ENCODE measurements around the gene MYL7.
"Not testable (repeated sequence)": the region's sequence is repeated elsewhere in the genome, so short reads cannot be mapped to it uniquely, and the experiment has no call there.

MYL7 gene

DNA sequence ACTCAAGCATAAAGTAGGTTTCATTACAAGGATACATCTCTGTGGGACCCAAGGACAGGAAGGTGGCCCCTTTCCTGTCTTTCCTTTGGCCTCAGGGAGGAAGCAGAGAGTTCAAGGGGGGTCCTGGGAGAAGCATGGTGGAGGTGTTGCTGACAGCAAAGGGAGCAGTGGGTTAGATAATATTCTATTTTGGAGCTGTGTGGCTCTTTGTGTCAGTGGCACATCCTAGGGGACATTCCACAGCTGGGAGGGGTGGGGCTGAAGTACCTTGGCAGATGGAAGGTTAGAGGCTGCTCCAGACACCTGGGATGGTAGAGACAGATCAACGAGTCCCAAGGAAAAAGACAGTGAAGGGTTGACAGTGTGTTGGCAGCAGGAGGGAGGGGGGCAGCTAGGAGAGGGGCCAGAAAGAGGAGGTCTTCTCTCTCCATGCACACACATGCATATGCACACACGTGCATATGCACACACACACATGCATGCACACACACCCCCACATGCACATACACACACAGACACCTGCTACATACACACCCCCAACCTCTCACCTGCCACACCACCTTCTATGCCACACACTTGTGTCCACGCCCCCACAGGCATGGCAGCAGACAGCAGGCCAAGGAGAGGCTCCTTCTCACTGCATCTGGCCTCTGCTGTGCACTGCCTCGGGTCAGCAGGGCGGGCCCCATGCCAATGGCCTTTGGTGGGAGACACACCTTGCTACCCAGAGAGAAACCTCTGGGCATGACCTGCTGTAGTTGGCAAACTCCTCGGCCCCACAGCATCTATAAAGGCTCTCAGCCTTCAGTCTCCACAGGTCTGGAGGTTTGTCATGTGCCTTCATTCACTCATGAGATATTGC is 12.2 kb downstream of the MYL7 start:
- no peak for DNase-seq

DNA sequence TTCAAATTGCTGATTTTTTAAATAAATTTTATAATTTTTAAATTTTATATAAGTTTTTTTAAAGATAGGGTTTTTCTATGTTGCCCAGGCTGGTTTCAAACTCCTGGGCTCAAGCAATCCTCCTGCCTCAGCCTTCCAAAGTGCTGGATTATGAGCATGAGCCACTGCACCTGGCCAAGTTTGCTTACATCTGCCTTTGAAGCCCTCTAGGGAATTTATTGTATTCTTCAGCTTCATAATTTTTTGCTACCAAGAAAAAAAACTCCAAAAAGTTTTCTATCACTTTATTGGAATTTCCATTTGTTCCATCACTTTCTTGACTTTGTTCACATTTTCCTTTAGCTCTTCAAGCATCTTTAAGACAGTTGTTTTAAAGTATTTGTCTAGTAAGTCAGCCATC is 14.0 kb downstream of the MYL7 start:
- DNase-seq = no peak

- DNase-seq = not testable (repeated sequence)
Observed at GRCh38 chr7:44126574-44126973, 14.6 kb downstream of the MYL7 start.

GRCh38 chr7:44124822-44125202 is 16.3 kb downstream of the MYL7 start:
- DNase-seq = no peak

GRCh38 chr7:44123190-44124003 is 17.7 kb downstream of the MYL7 start, which contains the start of gene POLD2:
Gene POLD2, minus strand, starts transcription at chr7:44123548. Its CDS starts 1,495 bp downstream, at chr7:44122053.
- DNase-seq = peak; percentile 96

GRCh38 chr7:44122529-44122928 is 18.6 kb downstream of the MYL7 start:
- no peak for DNase-seq

- DNase-seq = no peak
Observed at GRCh38 chr7:44121761-44122420, 19.2 kb downstream of the MYL7 start.

DNA sequence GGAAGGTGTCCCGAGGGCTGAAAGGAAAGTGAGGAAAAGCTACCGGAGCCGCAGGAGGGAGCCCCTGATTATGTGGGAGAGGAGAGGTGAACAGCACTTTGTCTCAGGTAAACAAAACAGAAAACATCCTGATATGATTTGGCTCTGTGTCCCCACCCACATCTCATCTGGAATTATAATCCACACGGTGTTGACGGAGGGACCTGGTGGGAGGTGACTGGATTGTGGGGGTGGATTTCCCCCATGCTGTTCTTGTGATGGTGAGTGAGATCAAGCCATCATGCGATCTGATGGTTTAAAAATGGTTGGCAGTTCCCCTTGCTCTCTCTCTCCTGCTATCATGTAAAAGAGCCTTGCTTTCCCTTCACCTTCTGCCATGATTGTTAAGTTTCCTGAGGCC is 20.7 kb downstream of the MYL7 start:
- DNase-seq = no peak

GRCh38 chr7:44119829-44120380 is 21.2 kb downstream of the MYL7 start:
- no peak for DNase-seq

- no peak for DNase-seq
Observed at GRCh38 chr7:44117801-44118429, 23.2 kb downstream of the MYL7 start.

GRCh38 chr7:44116789-44117666 is 24.1 kb downstream of the MYL7 start:
- no peak for DNase-seq

DNA sequence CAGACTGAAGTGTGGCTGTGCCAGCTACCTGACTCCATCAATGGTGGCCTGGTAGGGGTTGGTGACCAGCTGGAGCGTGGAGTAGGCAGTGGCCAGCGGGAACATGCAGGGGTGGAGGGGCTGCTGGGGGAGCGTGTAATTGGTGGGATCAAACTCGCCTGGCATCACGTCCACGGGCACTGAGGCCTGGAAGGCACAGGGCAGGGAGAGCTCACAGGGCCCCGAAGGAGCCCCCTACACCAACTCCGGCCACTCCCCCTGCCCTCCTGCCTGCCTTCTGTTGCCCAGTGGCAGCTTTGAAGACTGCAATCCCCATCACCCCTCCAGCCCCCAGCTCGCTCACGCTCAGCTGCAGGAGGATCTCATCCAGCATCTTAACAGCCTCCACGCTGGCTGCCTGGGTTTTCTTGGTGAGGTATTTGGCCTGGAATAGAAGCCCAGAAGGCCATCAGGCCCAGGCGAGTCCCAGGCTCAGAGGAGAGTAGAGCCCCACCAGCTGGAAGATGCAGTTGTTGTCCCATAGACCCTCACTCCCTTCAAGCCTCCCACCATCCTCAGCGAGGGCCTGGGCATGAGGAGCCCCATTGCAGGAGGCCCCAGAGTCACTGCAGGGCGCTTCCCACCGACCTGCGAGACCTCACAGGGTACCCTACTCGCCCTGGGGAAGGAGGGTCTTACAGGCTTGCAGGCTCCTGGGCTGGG is 24.9 kb downstream of the MYL7 start:
- no peak for DNase-seq

DNA sequence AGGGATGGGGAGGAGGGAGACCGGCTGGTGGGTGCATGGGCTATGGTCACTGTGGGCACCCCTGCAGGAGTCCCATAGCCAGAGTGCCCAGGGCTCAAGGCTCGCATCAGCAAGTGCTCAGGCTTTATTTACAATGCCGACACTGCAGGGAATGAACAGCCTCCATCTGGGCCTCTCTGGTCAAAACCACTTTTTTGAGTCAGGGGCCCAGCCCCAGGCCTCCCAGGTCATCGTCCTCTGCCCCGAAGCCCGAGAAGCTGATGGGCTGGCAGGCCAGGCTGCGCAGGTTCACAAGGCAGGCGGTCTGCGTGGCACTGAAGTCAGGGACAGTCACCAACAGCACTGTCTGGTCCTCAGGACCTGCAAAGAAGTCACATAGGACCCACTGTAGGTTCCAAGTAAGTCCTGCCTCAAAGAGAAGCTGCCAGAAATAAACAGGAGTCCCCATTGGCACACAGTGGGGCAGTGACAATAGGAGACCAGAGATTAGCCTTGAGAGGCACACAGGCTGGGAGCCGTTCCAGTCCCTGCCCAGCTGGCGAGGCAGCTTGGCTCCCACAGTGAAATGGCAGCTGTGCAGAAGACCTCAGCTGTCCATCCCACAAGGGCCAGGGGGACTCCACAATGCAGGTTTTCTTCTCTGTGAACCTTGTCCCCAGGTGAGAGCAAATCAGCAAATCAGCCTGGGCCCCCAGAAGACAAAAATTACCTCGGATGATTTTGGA is 26.4 kb downstream of the MYL7 start:
- no peak for DNase-seq

DNA sequence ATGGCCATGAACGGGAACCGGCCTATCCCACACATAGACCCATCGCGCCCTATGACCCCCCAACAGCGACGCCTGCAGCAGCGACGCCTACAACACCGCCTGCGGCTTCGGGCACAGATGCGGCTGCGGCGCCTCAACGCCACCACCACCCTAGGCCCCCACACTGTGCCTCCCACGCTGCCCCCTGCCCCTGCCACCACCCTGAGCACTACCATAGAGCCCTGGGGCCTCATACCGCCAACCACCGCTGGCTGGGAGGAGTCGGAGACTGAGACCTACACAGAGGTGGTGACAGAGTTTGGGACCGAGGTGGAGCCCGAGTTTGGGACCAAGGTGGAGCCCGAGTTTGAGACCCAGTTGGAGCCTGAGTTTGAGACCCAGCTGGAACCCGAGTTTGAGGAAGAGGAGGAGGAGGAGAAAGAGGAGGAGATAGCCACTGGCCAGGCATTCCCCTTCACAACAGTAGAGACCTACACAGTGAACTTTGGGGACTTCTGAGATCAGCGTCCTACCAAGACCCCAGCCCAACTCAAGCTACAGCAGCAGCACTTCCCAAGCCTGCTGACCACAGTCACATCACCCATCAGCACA is 27.3 kb downstream of the MYL7 start:
- no peak for DNase-seq

DNA sequence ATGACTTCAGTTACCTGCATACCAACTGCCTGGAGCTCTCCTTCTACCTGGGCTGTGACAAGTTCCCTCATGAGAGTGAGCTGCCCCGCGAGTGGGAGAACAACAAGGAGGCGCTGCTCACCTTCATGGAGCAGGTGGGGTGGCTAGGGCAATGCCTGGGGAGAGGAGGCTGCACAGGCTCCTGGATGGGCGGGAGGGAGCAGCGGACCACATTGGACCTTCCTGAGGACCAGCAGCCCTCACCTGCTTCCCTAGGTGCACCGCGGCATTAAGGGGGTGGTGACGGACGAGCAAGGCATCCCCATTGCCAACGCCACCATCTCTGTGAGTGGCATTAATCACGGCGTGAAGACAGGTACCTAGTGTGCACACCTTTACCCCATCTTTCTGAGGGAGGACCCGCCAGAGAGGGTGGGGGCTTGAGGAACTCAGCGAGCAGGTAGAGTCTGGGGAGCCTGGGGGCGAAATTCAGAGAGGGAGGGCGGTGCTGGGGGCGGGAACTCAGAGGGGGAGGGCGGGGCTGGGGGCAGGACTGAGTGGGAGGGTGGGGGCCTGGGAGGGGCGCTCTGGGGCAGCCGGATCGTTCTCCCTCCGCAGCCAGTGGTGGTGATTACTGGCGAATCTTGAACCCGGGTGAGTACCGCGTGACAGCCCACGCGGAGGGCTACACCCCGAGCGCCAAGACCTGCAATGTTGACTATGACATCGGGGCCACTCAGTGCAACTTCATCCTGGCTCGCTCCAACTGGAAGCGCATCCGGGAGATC is 28.0 kb downstream of the MYL7 start:
- no peak for DNase-seq

DNA sequence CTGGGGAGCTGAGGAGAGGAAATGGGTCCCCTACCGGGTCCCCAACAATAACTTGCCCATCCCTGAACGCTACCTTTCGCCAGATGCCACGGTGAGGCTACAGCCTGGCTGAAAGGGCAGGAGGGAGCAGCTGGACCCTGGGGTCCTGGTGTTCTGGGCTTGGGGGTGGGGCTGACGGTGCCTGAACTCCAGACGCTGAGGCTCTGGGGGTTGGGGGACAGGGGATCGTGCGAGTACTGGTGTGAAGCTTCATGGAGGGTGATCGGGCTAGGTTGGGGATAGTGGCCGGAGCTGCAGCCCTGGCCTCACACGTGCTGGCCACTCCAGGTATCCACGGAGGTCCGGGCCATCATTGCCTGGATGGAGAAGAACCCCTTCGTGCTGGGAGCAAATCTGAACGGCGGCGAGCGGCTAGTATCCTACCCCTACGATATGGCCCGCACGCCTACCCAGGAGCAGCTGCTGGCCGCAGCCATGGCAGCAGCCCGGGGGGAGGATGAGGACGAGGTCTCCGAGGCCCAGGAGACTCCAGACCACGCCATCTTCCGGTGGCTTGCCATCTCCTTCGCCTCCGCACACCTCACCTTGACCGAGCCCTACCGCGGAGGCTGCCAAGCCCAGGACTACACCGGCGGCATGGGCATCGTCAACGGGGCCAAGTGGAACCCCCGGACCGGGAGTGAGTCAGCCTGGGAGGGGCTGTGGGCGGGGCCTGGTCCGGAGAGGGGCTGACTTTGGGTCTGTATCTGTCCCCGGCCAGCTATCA is 28.7 kb downstream of the MYL7 start:
- no peak for DNase-seq

GRCh38 chr7:44111761-44112160 is 29.4 kb downstream of the MYL7 start:
- no peak for DNase-seq

All from fibroblast of skin of right quadriceps (primary cell).